Neural cell (in vitro differentiated cells): ENCODE results near the gene ENG. TPM values are rescaled to one million over a fixed set of nuclear protein-coding genes. Genes with fewer than 3 reads are reported as not detected.
A peak's percentile ranks its signal among the peaks of the same experiment; 100 is the strongest.

ENCODE experiments used
- H2AFZ ChIP-seq: fragments of 200-600, 300-800 bp; sonication (generic), shearing (Covaris generic); 2 replicates; pipeline ENCODE4 v1.6.0; 2014; ENCODE audit warnings: low read depth, mild to moderate bottlenecking, antibody characterized with exemption, low read length, moderate library complexity
- H3F3A ChIP-seq: fragments of 200-600 bp; shearing (Covaris generic); 2 replicates; pipeline ENCODE4 v1.6.1; 2016; ENCODE audit warnings: mild to moderate bottlenecking, moderate library complexity, mixed read lengths, antibody characterized with exemption, low read length; ENCODE audit not compliant: insufficient read depth, poor library complexity, severe bottlenecking
- H3K27ac ChIP-seq: fragments of 200-600, 300-800 bp; sonication (generic), shearing (Covaris generic); 2 replicates; pipeline ENCODE4 v1.5.1; 2014; ENCODE audit warnings: mild to moderate bottlenecking, low read length, moderate library complexity
- H3K27me3 ChIP-seq: fragments of 300-800, 200-600 bp; sonication (generic), shearing (Covaris generic); 2 replicates; pipeline ENCODE4 v1.6.0; 2014; ENCODE audit warnings: mild to moderate bottlenecking, low read depth, low read length, moderate library complexity; ENCODE audit not compliant: insufficient read depth
- H3K36me3 ChIP-seq: fragments of 300-800, 200-600 bp; sonication (generic), shearing (Covaris generic); 2 replicates; pipeline ENCODE4 v1.5.1; 2014; ENCODE audit warnings: mild to moderate bottlenecking, antibody characterized with exemption, low read length, moderate library complexity; ENCODE audit not compliant: insufficient read depth
- H3K4me2 ChIP-seq: fragments of 300-800, 200-600 bp; sonication (generic), shearing (Covaris generic); 2 replicates; pipeline ENCODE4 v1.6.0; 2014; ENCODE audit warnings: mild to moderate bottlenecking, low read length
- H3K4me3 ChIP-seq: fragments of 300-800, 200-600 bp; sonication (generic), shearing (Covaris generic); 2 replicates; pipeline ENCODE4 v1.5.1; 2014; ENCODE audit warnings: mild to moderate bottlenecking, low read length, moderate library complexity
- H3K79me2 ChIP-seq: fragments of 200-600 bp; shearing (Covaris generic); replicated peaks from 2 replicates; pipeline ENCODE4 v1.6.0; 2014; ENCODE audit warnings: mild to moderate bottlenecking, low read length, moderate library complexity; ENCODE audit not compliant: insufficient read depth
- H3K9ac ChIP-seq: fragments of 300-800, 200-600 bp; sonication (generic), shearing (Covaris generic); 2 replicates; pipeline ENCODE4 v1.6.1; 2016; ENCODE audit warnings: mild to moderate bottlenecking, low read length, mixed read lengths
- H3K9me2 ChIP-seq: fragments of 200-600 bp; shearing (Covaris generic); 2 replicates; pipeline ENCODE4 v1.6.1; 2016; ENCODE audit warnings: mild to moderate bottlenecking, low read length, mixed read lengths; ENCODE audit not compliant: insufficient read depth
- H3K9me3 ChIP-seq: fragments of 200-600, 300-800 bp; sonication (generic), shearing (Covaris generic); 2 replicates; pipeline ENCODE4 v1.6.1; 2016; ENCODE audit warnings: mild to moderate bottlenecking, mixed run types, low read length, moderate library complexity, mixed read lengths
- H4K20me1 ChIP-seq: fragments of 200-600 bp; shearing (Covaris generic); 2 replicates; pipeline ENCODE4 v1.6.1; 2016; ENCODE audit warnings: mild to moderate bottlenecking, mixed run types; ENCODE audit not compliant: insufficient read depth
- EP300 ChIP-seq: fragments of 450-650 bp; conservative IDR thresholded peaks from 2 replicates; pipeline ENCODE4 v1.6.1; 2014; ENCODE audit warnings: antibody characterized with exemption, mild to moderate bottlenecking, moderate library complexity; ENCODE audit not compliant: poor library complexity, severe bottlenecking
- EZH2 ChIP-seq: fragments of 200-600, 300-800 bp; shearing (Covaris generic), sonication (generic); IDR thresholded peaks from 2 replicates; pipeline ENCODE4 v1.6.1; 2014; ENCODE audit warnings: antibody characterized with exemption, low read length, borderline replicate concordance, mild to moderate bottlenecking; ENCODE audit not compliant: insufficient read depth, poor library complexity, severe bottlenecking
- MXI1 ChIP-seq: fragments of 450-650 bp; conservative IDR thresholded peaks from 2 replicates; pipeline ENCODE4 v1.6.1; 2014; ENCODE audit warnings: antibody characterized with exemption, mild to moderate bottlenecking; ENCODE audit not compliant: poor library complexity, severe bottlenecking
- POLR2AphosphoS5 ChIP-seq: IDR thresholded peaks from 2 replicates; pipeline ENCODE4 v1.6.1; 2012
- RAD21 ChIP-seq: fragments of 450-650 bp; conservative IDR thresholded peaks from 2 replicates; pipeline ENCODE4 v1.6.1; 2014; ENCODE audit warnings: antibody characterized with exemption, mild to moderate bottlenecking, moderate library complexity
- SMC3 ChIP-seq: fragments of 450-650 bp; conservative IDR thresholded peaks from 2 replicates; pipeline ENCODE4 v1.6.1; 2014; ENCODE audit warnings: antibody characterized with exemption, mild to moderate bottlenecking, moderate library complexity; ENCODE audit not compliant: poor library complexity
- TAF1 ChIP-seq: IDR thresholded peaks from 2 replicates; pipeline ENCODE4 v1.6.1; 2012; ENCODE audit warnings: low read depth
- polyA plus RNA-seq: library from polyadenylated mRNA; depleted of rRNA; stranded (reverse); fragments of >200 nt; gene quantifications from 2 replicates; pipeline ENCODE4 v1.2.3, GENCODE V29; 2014
- TF ChIP-seq, protein P1 (sequence below): fragments of 450-650 bp; IDR thresholded peaks from 2 replicates; pipeline ENCODE4 v1.5.1; 2014; ENCODE audit warnings: antibody characterized with exemption, mild to moderate bottlenecking, moderate library complexity; ENCODE audit not compliant: poor library complexity, severe bottlenecking
- TF ChIP-seq, protein P2 (sequence below): IDR thresholded peaks from 2 replicates; pipeline ENCODE4 v1.6.1; 2012; ENCODE audit warnings: borderline replicate concordance

ENG gene
- polyA plus RNA-seq, 1 donor from 2014 or later = not detected

DNA sequence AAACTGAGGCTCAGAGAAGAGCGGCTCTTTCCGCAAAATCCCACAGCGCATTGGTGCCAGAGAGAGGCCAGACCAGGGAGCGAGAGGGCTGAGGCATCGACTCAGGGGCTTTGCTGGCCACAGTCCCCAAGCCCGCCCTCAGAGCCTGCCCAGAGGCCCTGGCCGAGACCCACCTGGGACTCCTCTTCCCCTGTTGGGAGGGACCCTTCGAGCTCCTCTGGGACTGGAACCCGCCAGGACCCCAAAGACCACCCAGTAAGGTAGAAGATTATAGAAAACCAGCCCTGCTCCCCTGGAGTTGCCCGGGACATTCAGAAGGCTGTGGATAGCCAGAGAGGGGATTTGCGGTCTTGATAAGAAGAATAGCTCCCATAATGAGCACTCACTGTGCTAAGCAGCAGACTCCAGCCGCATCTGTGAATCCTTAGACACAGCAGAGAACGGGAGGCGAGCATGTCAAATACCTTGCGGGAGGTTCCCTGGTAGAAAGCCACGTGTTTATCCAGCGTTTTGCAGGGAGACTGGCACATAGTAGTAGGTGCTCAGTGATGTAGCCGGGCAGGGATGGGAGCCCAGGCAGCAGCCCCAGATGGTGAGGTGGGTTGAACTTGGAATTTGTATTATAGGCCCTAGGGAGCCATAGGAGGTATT is 23.7 kb upstream of the ENG start:
- Histone ChIP-seq H3F3A (no peaks in the 10 kb centered on the region), H3K9me2 (no peaks in the 10 kb centered on the region), H3K4me3 (peak overlapping the region; percentile 73), H4K20me1 (no peaks in the 10 kb centered on the region), H3K36me3 (no peaks in the 10 kb centered on the region), H3K79me2 (peaks cover 7% of the 10 kb centered on the region), H3K9ac (peak overlapping the region; percentile 87), H3K27ac (no peak overlapping the region), H3K27me3 (no peaks in the 10 kb centered on the region), H3K4me2 (peak overlapping the region; percentile 38), H3K9me3 (no peaks in the 10 kb centered on the region), H2AFZ (peak overlapping the region; percentile 93)
- TF ChIP-seq POLR2AphosphoS5 = no peak
- TF ChIP-seq, protein P1, sequence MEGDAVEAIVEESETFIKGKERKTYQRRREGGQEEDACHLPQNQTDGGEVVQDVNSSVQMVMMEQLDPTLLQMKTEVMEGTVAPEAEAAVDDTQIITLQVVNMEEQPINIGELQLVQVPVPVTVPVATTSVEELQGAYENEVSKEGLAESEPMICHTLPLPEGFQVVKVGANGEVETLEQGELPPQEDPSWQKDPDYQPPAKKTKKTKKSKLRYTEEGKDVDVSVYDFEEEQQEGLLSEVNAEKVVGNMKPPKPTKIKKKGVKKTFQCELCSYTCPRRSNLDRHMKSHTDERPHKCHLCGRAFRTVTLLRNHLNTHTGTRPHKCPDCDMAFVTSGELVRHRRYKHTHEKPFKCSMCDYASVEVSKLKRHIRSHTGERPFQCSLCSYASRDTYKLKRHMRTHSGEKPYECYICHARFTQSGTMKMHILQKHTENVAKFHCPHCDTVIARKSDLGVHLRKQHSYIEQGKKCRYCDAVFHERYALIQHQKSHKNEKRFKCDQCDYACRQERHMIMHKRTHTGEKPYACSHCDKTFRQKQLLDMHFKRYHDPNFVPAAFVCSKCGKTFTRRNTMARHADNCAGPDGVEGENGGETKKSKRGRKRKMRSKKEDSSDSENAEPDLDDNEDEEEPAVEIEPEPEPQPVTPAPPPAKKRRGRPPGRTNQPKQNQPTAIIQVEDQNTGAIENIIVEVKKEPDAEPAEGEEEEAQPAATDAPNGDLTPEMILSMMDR = no peak
- TF ChIP-seq, protein P2, sequence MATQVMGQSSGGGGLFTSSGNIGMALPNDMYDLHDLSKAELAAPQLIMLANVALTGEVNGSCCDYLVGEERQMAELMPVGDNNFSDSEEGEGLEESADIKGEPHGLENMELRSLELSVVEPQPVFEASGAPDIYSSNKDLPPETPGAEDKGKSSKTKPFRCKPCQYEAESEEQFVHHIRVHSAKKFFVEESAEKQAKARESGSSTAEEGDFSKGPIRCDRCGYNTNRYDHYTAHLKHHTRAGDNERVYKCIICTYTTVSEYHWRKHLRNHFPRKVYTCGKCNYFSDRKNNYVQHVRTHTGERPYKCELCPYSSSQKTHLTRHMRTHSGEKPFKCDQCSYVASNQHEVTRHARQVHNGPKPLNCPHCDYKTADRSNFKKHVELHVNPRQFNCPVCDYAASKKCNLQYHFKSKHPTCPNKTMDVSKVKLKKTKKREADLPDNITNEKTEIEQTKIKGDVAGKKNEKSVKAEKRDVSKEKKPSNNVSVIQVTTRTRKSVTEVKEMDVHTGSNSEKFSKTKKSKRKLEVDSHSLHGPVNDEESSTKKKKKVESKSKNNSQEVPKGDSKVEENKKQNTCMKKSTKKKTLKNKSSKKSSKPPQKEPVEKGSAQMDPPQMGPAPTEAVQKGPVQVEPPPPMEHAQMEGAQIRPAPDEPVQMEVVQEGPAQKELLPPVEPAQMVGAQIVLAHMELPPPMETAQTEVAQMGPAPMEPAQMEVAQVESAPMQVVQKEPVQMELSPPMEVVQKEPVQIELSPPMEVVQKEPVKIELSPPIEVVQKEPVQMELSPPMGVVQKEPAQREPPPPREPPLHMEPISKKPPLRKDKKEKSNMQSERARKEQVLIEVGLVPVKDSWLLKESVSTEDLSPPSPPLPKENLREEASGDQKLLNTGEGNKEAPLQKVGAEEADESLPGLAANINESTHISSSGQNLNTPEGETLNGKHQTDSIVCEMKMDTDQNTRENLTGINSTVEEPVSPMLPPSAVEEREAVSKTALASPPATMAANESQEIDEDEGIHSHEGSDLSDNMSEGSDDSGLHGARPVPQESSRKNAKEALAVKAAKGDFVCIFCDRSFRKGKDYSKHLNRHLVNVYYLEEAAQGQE = no peak
- TF ChIP-seq EZH2 = no peak
- no peak for TF ChIP-seq SMC3
- TF ChIP-seq TAF1 = no peak
- no peak for TF ChIP-seq RAD21
- no peak for TF ChIP-seq MXI1
- no peak for TF ChIP-seq EP300

DNA sequence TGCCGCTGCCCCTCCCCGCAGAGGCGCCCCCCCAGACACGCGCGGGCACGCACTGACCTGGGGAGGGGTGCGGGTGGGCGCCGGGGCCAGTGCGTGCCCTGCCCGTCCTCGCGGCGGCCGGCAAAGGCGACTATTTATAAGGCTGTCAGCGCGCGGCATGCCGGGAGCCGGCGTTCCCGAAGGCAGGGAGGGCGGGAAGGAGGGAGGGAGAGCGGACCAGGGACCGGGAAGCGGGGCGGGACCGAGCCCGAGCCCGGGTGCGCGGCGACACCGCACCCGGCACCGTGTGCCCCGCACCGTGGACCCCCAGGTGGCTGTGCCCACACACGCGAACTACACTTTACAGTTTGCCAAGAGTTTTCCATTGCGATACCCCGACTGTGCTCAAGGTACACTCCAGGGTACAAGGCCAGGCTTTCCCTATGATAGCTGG is 23.1 kb upstream of the ENG start, which contains the start of gene AK1:
Gene AK1, minus strand, starts transcription at position 110 of the 433 bp plus-strand sequence. CDS start 3,058 bp downstream, outside the sequence.
- TF ChIP-seq SMC3 (no peak), RAD21 (no peak), EP300 (no peak), POLR2AphosphoS5 (peak; percentile 83), MXI1 (peak; percentile 29), EZH2 (no peak), TAF1 (no peak)
- TF ChIP-seq, protein P1 = no peak
- TF ChIP-seq, protein P2 = no peak
- H3F3A ChIP-seq = no peaks in the 10 kb centered on the region
- no peaks in the 10 kb centered on the region for H3K27me3 ChIP-seq
- H3K36me3 ChIP-seq = no peaks in the 10 kb centered on the region
- peaks cover 7% of the 10 kb centered on the region for H3K79me2 ChIP-seq
- H3K27ac ChIP-seq = peak within 1 kb of the TSS; percentile 51
- H4K20me1 ChIP-seq = no peaks in the 10 kb centered on the region
- peak within 1 kb of the TSS; percentile 93 for H2AFZ ChIP-seq
- no peaks in the 10 kb centered on the region for H3K9me3 ChIP-seq
- H3K4me2 ChIP-seq = peak within 1 kb of the TSS; percentile 87
- H3K9ac ChIP-seq = peak within 1 kb of the TSS; percentile 87
- H3K4me3 ChIP-seq = peak within 1 kb of the TSS; percentile 73
- H3K9me2 ChIP-seq = no peaks in the 10 kb centered on the region
